Measurements from ENCODE around the gene TUT4.
A peak's percentile ranks its signal among the peaks of the same experiment; 100 is the strongest.

The TUT4 gene

GRCh38 chr1:52572387-52572786, 19.5 kb upstream of the TUT4 start:
- no peak for DNase-seq

- no peak for DNase-seq
Observed at GRCh38 chr1:52571783-52572182, 18.9 kb upstream of the TUT4 start.

GRCh38 chr1:52569449-52570210, 16.7 kb upstream of the TUT4 start:
- no peak for DNase-seq

- no peak for DNase-seq
Observed at GRCh38 chr1:52567943-52568342, 15.1 kb upstream of the TUT4 start.

GRCh38 chr1:52562766-52563165, 9.9 kb upstream of the TUT4 start:
- DNase-seq: no peak

- DNase-seq: no peak
Observed at GRCh38 chr1:52559875-52560274, 7.0 kb upstream of the TUT4 start.

GRCh38 chr1:52558941-52559340, 6.0 kb upstream of the TUT4 start:
- no peak for DNase-seq

- no peak for DNase-seq
Observed at GRCh38 chr1:52556641-52557360, 3.9 kb upstream of the TUT4 start.

GRCh38 chr1:52554756-52555155, 1.9 kb upstream of the TUT4 start:
- DNase-seq: no peak

- no peak for DNase-seq
Observed at GRCh38 chr1:52554267-52554640, 1.4 kb upstream of the TUT4 start.

GRCh38 chr1:52553362-52554266, 722 bp upstream of the TUT4 start:
- peak; percentile 69 for DNase-seq

GRCh38 chr1:52552236-52552504, 722 bp downstream of the TUT4 start:
- no peak for DNase-seq

GRCh38 chr1:52551507-52552235, 1.2 kb downstream of the TUT4 start:
- no peak for DNase-seq

GRCh38 chr1:52550447-52550846, 2.4 kb downstream of the TUT4 start:
- DNase-seq: no peak

GRCh38 chr1:52549267-52549666, 3.6 kb downstream of the TUT4 start:
- no peak for DNase-seq

GRCh38 chr1:52546852-52547251, 6.0 kb downstream of the TUT4 start:
- DNase-seq: no peak

GRCh38 chr1:52544665-52545525, 8.0 kb downstream of the TUT4 start:
- no peak for DNase-seq

- DNase-seq: no peak
Observed at GRCh38 chr1:52542085-52542688, 10.7 kb downstream of the TUT4 start.

GRCh38 chr1:52534928-52535764, 17.7 kb downstream of the TUT4 start:
- DNase-seq: no peak

- DNase-seq: no peak
Observed at GRCh38 chr1:52533713-52534112, 19.2 kb downstream of the TUT4 start.

Data from NCI-H1092 (cell line).